NB4 (cell line): Measurements from ENCODE around the gene KCNJ10.

Source experiments
- MYC ChIP-seq: IDR thresholded peaks from 2 replicates; pipeline ENCODE4 v1.6.1; 2011; ENCODE audit warnings: low read depth, low read length
- POLR2A ChIP-seq: IDR thresholded peaks from 2 replicates; pipeline ENCODE4 v1.6.1; 2011; ENCODE audit warnings: mild to moderate bottlenecking; ENCODE audit not compliant: insufficient read length; ENCODE audit errors: extremely low read depth
- TF ChIP-seq, protein P1 (sequence below): IDR thresholded peaks from one replicate; pipeline ENCODE4 v1.5.1; 2012; ENCODE audit warnings: low read depth, low read length

DNA sequence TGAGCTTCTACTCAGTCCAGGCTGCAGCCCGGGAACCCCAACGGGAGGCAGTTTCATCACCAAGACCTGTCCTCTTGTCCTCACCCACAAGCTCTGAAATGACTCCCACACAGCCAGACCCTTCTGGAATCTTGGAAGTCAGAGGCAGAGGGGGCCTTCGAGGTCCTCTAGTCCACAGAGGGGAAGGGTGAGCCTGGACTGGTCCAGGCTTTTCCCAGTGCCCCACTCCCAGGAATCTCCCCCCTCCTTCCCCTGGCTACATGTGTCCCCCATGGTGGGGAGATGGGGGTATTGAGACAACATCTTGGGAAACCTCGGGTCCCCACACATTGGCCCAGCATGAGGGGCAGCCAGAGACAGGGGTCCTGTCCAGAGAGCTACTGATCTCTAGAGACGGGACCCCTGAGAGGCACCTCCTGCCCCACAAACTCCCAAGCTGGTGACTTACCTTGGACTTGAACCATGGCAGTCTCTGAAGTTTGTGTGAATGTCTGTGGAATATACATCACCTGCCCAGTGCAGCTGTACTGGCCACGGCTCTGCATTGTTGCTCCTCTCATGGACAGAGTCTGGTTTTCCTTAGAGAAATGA, 96.5 kb downstream of the KCNJ10 start:
- TF ChIP-seq POLR2A = no peak
- TF ChIP-seq, protein P1, sequence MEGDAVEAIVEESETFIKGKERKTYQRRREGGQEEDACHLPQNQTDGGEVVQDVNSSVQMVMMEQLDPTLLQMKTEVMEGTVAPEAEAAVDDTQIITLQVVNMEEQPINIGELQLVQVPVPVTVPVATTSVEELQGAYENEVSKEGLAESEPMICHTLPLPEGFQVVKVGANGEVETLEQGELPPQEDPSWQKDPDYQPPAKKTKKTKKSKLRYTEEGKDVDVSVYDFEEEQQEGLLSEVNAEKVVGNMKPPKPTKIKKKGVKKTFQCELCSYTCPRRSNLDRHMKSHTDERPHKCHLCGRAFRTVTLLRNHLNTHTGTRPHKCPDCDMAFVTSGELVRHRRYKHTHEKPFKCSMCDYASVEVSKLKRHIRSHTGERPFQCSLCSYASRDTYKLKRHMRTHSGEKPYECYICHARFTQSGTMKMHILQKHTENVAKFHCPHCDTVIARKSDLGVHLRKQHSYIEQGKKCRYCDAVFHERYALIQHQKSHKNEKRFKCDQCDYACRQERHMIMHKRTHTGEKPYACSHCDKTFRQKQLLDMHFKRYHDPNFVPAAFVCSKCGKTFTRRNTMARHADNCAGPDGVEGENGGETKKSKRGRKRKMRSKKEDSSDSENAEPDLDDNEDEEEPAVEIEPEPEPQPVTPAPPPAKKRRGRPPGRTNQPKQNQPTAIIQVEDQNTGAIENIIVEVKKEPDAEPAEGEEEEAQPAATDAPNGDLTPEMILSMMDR = no peak
- no peak for TF ChIP-seq MYC
